Measurements from ENCODE around the gene DUSP7. TPM values are rescaled to one million over a fixed set of nuclear protein-coding genes. Genes with fewer than 3 reads are reported as not detected.

DUSP7 gene
- total RNA-seq, 2 donors from 2014 or later = 9.1 to 34.0 TPM

DNA sequence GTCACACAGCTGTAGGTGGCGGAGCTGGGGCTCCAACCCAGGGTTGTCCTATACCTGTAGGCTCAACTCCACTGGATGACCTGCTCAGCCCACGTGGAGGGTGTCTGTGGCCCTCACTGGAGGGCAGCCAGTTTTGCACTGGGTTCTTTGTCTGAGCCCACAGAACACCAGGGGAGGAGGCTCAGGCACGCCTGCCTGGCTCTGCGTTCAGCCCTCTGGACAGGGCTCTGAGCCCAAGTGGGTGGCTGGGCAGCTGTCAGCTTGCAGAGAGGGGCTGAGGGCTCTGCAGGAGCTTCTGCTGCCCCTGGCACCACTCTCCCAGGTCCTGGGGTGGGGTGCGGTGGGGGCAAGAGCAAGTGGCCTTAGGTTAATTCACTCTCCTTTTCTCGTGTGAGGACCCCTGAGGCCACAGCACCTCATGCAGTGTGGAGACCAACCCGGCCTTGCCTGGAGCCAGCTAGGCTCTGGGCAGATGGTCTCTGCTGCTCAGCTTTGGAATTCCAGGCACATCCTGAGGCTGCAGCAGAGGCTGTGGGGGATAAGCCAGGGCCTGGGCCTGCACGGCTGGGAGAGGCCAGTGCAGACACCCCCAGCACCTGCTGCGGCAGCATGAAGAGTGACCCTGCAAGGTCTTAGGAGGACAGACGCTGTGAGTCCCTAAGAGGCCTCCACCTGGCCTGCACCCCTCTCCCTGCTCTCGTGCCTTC is 23.5 kb downstream of the DUSP7 start:
- H3K36me3 ChIP-seq = no peaks in the 10 kb centered on the region
- TF ChIP-seq POLR2AphosphoS5 (IDR thresholded peaks at IDR 0.05) (no peak), POLR2A (IDR thresholded peaks at IDR 0.05) (no peak)
- TF ChIP-seq, protein P1, sequence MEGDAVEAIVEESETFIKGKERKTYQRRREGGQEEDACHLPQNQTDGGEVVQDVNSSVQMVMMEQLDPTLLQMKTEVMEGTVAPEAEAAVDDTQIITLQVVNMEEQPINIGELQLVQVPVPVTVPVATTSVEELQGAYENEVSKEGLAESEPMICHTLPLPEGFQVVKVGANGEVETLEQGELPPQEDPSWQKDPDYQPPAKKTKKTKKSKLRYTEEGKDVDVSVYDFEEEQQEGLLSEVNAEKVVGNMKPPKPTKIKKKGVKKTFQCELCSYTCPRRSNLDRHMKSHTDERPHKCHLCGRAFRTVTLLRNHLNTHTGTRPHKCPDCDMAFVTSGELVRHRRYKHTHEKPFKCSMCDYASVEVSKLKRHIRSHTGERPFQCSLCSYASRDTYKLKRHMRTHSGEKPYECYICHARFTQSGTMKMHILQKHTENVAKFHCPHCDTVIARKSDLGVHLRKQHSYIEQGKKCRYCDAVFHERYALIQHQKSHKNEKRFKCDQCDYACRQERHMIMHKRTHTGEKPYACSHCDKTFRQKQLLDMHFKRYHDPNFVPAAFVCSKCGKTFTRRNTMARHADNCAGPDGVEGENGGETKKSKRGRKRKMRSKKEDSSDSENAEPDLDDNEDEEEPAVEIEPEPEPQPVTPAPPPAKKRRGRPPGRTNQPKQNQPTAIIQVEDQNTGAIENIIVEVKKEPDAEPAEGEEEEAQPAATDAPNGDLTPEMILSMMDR (IDR thresholded peaks at IDR 0.05) = no peak
- 63% methylated on average over 11 of the region's 11 CpGs for WGBS
- no peak for DNase-seq (ENCODE audit: low spot score)
- no peaks in the 10 kb centered on the region for H3K4me1 ChIP-seq (replicated peaks)
- no peaks in the 10 kb centered on the region for H3K27me3 ChIP-seq (replicated peaks; ENCODE audit: insufficient read depth)
- no peak overlapping the region for H3K4me3 ChIP-seq
- intact Hi-C loops (cut with DNase I) = no loop called here
- H3K9me3 ChIP-seq = no peaks in the 10 kb centered on the region
- H3K27ac ChIP-seq = no peak overlapping the region

DNA sequence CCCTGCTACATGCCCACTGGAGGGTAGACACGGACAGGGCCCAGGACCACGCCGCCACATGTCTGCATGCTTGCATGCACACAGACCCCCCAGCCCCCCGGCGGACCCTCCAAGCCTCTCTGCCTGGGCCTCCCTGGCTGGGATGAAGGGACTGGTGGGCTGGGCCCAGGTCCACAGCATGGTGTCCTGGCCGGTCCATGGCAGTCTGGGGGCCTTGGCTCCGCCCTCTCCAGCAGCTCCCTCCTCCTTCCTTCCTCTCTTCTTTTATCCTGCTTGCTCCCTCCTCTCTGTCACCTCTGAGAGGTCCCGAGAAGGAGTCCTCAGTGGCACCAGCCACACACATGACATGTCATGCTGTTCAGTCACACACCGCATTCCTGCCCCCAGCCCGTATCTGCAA is 24.5 kb downstream of the DUSP7 start:
- WGBS = 93% methylated on average over 10 of the region's 10 CpGs
- no peaks in the 10 kb centered on the region for H3K4me1 ChIP-seq (replicated peaks)
- H3K36me3 ChIP-seq = no peaks in the 10 kb centered on the region
- H3K9me3 ChIP-seq = no peaks in the 10 kb centered on the region
- intact Hi-C loops (cut with DNase I) = no loop called here
- H3K4me3 ChIP-seq = no peak overlapping the region
- no peak for DNase-seq (ENCODE audit: low spot score)
- H3K27me3 ChIP-seq (replicated peaks; ENCODE audit: insufficient read depth) = no peaks in the 10 kb centered on the region
- TF ChIP-seq POLR2A (IDR thresholded peaks at IDR 0.05) (no peak), POLR2AphosphoS5 (IDR thresholded peaks at IDR 0.05) (no peak)
- TF ChIP-seq, protein P1 (IDR thresholded peaks at IDR 0.05) = no peak
- no peak overlapping the region for H3K27ac ChIP-seq

- no peak for DNase-seq (ENCODE audit: low spot score)
- intact Hi-C loops (cut with DNase I) = no loop called here
- WGBS = 69% methylated on average over 11 of the region's 11 CpGs
Observed at GRCh38 chr3:52030714-52031310, 25.6 kb downstream of the DUSP7 start.

GRCh38 chr3:52029535-52029934 is 26.8 kb downstream of the DUSP7 start:
- no peaks in the 10 kb centered on the region for H3K9me3 ChIP-seq
- TF ChIP-seq, protein P1 (IDR thresholded peaks at IDR 0.05) = no peak
- TF ChIP-seq POLR2AphosphoS5 (IDR thresholded peaks at IDR 0.05) = no peak
- no peak for TF ChIP-seq POLR2A (IDR thresholded peaks at IDR 0.05)
- WGBS = 90% methylated on average over 10 of the region's 10 CpGs
- no peaks in the 10 kb centered on the region for H3K36me3 ChIP-seq
- H3K4me1 ChIP-seq (replicated peaks) = no peaks in the 10 kb centered on the region
- H3K4me3 ChIP-seq = no peak overlapping the region
- H3K27me3 ChIP-seq (replicated peaks; ENCODE audit: insufficient read depth) = no peaks in the 10 kb centered on the region
- H3K27ac ChIP-seq = no peak overlapping the region
- intact Hi-C loops (cut with DNase I) = no loop called here
- DNase-seq (ENCODE audit: low spot score) = no peak

More at GRCh38 chr3:52030714-52031310, 25.6 kb downstream of the DUSP7 start:
- no peaks in the 10 kb centered on the region for H3K9me3 ChIP-seq
- H3K4me3 ChIP-seq = no peak overlapping the region
- H3K36me3 ChIP-seq = no peaks in the 10 kb centered on the region
- H3K27ac ChIP-seq = no peak overlapping the region
- no peaks in the 10 kb centered on the region for H3K27me3 ChIP-seq (replicated peaks; ENCODE audit: insufficient read depth)
- TF ChIP-seq POLR2AphosphoS5 (IDR thresholded peaks at IDR 0.05) (no peak), POLR2A (IDR thresholded peaks at IDR 0.05) (no peak)
- TF ChIP-seq, protein P1 (IDR thresholded peaks at IDR 0.05) = no peak
- H3K4me1 ChIP-seq (replicated peaks) = no peaks in the 10 kb centered on the region

DNA sequence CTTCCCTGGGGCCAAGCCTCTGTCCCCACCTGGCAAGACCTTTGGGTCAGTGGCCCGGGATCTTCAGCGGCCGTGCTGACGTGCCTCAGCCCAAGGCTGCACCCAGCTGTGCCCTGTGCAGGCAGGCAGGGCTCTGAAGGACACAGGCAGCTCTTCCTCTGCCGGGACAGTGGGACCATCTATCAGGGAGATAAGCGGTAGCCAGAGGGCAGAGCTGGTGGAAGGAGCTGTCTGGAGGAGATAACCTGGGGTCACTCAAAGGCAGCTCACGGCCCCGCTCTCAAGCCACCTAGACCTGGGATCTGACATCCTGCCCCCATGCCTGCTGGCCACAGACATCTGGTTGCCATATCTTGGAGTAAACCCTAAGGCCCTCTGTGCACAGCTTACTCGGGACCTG is 27.3 kb downstream of the DUSP7 start:
- H3K4me1 ChIP-seq (replicated peaks) = no peaks in the 10 kb centered on the region
- no peaks in the 10 kb centered on the region for H3K27me3 ChIP-seq (replicated peaks; ENCODE audit: insufficient read depth)
- H3K4me3 ChIP-seq = no peak overlapping the region
- intact Hi-C loops (cut with DNase I) = no loop called here
- no peak for DNase-seq (ENCODE audit: low spot score)
- no peaks in the 10 kb centered on the region for H3K36me3 ChIP-seq
- WGBS = 88% methylated on average over 9 of the region's 9 CpGs
- TF ChIP-seq, protein P1 (IDR thresholded peaks at IDR 0.05) = no peak
- TF ChIP-seq POLR2AphosphoS5 (IDR thresholded peaks at IDR 0.05) (no peak), POLR2A (IDR thresholded peaks at IDR 0.05) (no peak)
- H3K9me3 ChIP-seq = no peaks in the 10 kb centered on the region
- H3K27ac ChIP-seq = no peak overlapping the region
